WTC11 (cell line): ENCODE data around the gene CSH2.
"Not testable (repeated sequence)": the region's sequence is repeated elsewhere in the genome, so short reads cannot be mapped to it uniquely, and the experiment has no call there.

Source experiments
- ATF3 ChIP-seq: sonication (generic); formaldehyde crosslinking; conservative IDR thresholded peaks from 2 replicates; pipeline ENCODE4 v1.8.1; 2022; ENCODE audit warnings: mild to moderate bottlenecking, missing genetic modification reagents
- CTCF ChIP-seq: fragments of 200-600 bp; IDR thresholded peaks from 2 replicates; pipeline ENCODE4 v1.8.0; 2022; ENCODE audit warnings: antibody characterized with exemption
- HMGXB4 ChIP-seq: sonication (generic); formaldehyde crosslinking; IDR thresholded peaks from 2 replicates; pipeline ENCODE4 v1.8.1; 2023; ENCODE audit warnings: mild to moderate bottlenecking, moderate library complexity, missing genetic modification reagents
- IRF1 ChIP-seq: sonication (generic); formaldehyde crosslinking; IDR thresholded peaks from 2 replicates; pipeline ENCODE4 v1.8.0; 2023; ENCODE audit warnings: missing genetic modification reagents
- MXD4 ChIP-seq: fragments of 250-450 bp; sonication (Bioruptor Pico); IDR thresholded peaks from 2 replicates; pipeline ENCODE4 v1.8.0; 2021; ENCODE audit warnings: mild to moderate bottlenecking, moderate library complexity, borderline replicate concordance
- NFYB ChIP-seq: sonication (generic); formaldehyde crosslinking; conservative IDR thresholded peaks from 2 replicates; pipeline ENCODE4 v1.8.0; 2022; ENCODE audit warnings: low read depth, missing genetic modification reagents

- not testable (repeated sequence) for TF ChIP-seq ATF3; CTCF; IRF1; HMGXB4; MXD4 (CRISPR knock-in tag); NFYB
Measured at GRCh38 chr17:63920779-63921178, 47.3 kb upstream of the CSH2 start.
